HEK293T (cell line): ENCODE measurements around the gene SLC10A7.

Experiments
- BHLHE40 ChIP-seq: fragments of 450-650 bp; IDR thresholded peaks from 2 replicates; pipeline ENCODE4 v1.6.1; 2016; ENCODE audit warnings: mild to moderate bottlenecking, moderate library complexity, borderline replicate concordance
- CTBP1 ChIP-seq: fragments of 450-650 bp; IDR thresholded peaks from 2 replicates; pipeline ENCODE4 v1.6.1; 2016; ENCODE audit warnings: borderline replicate concordance
- ELF4 ChIP-seq: fragments of 450-650 bp; IDR thresholded peaks from 2 replicates; pipeline ENCODE4 v1.6.1; 2017; ENCODE audit warnings: antibody characterized with exemption
- FOXK2 ChIP-seq: fragments of 450-650 bp; IDR thresholded peaks from 2 replicates; pipeline ENCODE4 v1.6.1; 2016; ENCODE audit warnings: mild to moderate bottlenecking
- FOXM1 ChIP-seq: fragments of 450-650 bp; IDR thresholded peaks from 2 replicates; pipeline ENCODE4 v1.6.1; 2017; ENCODE audit warnings: mild to moderate bottlenecking, borderline replicate concordance
- HDGF ChIP-seq: fragments of 450-650 bp; IDR thresholded peaks from 2 replicates; pipeline ENCODE4 v1.6.1; 2017; ENCODE audit warnings: antibody characterized with exemption, borderline replicate concordance
- LEF1 ChIP-seq: fragments of 450-650 bp; IDR thresholded peaks from 2 replicates; pipeline ENCODE4 v1.6.1; 2017; ENCODE audit warnings: mild to moderate bottlenecking, borderline replicate concordance
- NFRKB ChIP-seq: fragments of 450-650 bp; IDR thresholded peaks from 2 replicates; pipeline ENCODE4 v1.6.1; 2016; ENCODE audit warnings: mild to moderate bottlenecking, moderate library complexity
- SP1 ChIP-seq: fragments of 450-650 bp; IDR thresholded peaks from 2 replicates; pipeline ENCODE4 v1.6.1; 2017
- SUZ12 ChIP-seq: fragments of 450-650 bp; IDR thresholded peaks from 2 replicates; pipeline ENCODE4 v1.6.1; 2016; ENCODE audit warnings: mild to moderate bottlenecking
- TARDBP ChIP-seq: fragments of 450-650 bp; IDR thresholded peaks from 2 replicates; pipeline ENCODE4 v1.6.1; 2016
- ZNF384 ChIP-seq: fragments of 450-650 bp; IDR thresholded peaks from 2 replicates; pipeline ENCODE4 v1.6.1; 2016
- TF ChIP-seq, protein P1 (sequence below): fragments of 450-650 bp; IDR thresholded peaks from 2 replicates; pipeline ENCODE4 v1.6.1; 2016

DNA sequence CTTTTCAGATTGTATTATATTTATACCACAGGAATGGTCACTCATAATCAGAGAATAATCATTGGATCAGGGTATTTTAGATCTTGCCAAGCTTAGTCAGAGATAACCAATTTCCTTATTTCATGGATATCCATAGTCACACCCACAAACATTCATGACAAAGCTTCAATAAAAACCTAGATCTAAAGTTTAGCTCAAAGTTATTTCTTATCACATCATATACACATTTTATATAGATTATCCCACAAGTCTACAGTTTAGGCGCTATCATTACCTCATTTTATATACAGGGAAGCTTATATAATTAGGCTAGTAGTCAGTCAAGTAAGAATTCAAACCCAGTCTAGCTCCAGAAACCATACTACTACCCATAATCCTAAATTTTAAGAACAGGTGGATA lies 82.3 kb downstream of the SLC10A7 start:
- TF ChIP-seq FOXM1 (no peak), TARDBP (no peak), ZNF384 (no peak), SP1 (no peak), SUZ12 (no peak), CTBP1 (no peak), HDGF (no peak), NFRKB (no peak), BHLHE40 (no peak), LEF1 (no peak), FOXK2 (no peak), ELF4 (no peak)
- TF ChIP-seq, protein P1, sequence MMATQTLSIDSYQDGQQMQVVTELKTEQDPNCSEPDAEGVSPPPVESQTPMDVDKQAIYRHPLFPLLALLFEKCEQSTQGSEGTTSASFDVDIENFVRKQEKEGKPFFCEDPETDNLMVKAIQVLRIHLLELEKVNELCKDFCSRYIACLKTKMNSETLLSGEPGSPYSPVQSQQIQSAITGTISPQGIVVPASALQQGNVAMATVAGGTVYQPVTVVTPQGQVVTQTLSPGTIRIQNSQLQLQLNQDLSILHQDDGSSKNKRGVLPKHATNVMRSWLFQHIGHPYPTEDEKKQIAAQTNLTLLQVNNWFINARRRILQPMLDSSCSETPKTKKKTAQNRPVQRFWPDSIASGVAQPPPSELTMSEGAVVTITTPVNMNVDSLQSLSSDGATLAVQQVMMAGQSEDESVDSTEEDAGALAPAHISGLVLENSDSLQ = no peak
